HG02588 (cell line): Measurements from ENCODE around the gene GOT1.

ENCODE experiments used
- ATAC-seq: cut with Tn5 transposase; IDR thresholded peaks from one replicate; pipeline ENCODE4 v1.9.1; 2021; ENCODE audit warnings: mild to moderate bottlenecking, moderate library complexity; ENCODE audit not compliant: unreplicated experiment

GOT1 gene

DNA sequence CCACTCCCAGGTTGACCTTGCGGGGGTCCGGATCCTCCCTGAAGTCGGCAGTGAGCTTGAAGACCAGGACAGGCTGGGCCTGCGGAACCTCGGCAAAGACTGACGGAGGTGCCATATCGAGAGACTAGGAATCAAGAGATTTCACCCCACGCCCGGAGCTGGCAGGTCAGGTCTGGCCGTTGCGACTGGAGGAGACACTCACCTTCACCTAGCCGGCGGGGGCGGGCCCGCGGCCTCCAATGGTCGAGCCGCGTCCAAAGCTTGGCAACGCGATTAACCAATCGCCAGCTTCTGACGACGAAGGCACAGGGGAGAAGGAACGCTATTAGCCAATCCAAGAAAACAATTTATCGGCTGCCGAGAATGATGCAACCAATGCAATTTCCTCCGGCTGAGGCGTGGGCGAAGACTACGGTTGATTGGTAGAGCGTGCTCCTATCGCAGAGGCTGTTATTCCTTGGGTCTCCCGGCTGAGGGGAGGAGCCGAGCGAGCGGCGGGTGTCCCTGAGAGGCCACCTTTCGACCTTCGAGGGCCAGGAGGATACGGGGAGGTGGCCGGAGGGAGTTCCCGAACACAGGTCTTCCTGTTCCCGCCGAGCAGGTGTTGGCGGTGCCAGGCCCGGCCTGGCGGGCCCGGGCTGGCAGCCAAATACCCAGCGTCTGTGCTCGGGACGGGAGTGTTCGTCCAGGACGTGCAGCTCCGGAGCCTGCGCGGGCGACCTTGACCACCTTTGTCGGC, at the start of gene GOT1:
TSS of gene GOT1 (minus strand) at position 174 of the 739 bp plus-strand sequence. CDS start at position 115, 59 bp downstream.
- peak; percentile 96 for ATAC-seq

DNA sequence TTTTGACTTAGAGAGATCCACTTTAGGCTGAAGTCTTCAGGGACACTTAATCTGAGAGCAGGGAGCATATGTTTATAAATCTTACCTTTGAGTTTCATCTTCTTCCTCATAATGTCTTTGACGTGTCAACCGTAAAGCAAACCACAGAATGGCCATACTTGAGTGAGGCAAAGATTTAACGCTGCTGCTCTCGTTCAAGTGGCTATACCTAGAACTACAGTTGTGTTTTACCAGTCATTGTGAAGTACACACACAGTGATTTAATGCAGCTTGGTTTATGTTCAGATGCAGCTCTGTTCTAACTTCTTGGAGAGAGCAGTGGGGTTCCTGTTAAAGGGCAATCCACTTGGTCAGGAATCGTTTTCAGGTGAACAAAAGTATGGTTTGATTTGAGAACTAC, 39.9 kb upstream of the GOT1 start:
- no peak for ATAC-seq

DNA sequence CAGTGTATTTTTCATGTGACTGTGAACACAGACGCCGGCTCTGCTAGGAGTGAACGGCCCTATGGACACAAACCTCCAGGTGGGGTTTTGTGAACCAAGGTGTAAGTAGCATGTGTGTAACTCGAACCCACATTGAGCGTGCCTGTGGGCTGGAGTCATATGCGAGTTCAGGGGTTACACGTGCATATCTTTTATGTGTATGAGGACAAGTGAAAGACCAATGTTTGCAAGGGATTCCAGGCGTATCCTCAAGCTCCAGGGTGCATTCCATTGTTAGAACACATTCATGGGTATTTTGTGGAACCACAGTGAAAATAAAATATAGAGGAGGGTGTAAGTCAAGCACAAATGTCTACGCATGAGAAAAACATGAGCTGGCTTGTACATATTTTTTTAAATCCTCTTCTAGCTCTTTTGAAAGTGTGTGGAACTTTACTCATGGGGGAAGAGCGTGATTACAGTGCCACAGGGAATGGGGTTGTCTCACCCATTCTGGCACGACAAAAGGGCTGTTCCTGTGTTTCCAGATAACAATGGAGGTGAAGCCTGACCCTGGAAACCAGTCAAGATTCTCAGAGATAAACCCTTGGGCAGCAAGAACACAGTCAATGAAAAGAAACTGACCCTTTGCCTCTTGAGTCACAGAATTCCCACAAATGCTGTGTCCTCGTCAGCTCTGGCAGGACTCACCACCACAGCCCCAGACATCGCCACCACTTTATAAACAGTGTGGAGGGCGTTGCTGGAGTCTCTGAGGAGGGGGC, 37.0 kb upstream of the GOT1 start:
- ATAC-seq: no peak

DNA sequence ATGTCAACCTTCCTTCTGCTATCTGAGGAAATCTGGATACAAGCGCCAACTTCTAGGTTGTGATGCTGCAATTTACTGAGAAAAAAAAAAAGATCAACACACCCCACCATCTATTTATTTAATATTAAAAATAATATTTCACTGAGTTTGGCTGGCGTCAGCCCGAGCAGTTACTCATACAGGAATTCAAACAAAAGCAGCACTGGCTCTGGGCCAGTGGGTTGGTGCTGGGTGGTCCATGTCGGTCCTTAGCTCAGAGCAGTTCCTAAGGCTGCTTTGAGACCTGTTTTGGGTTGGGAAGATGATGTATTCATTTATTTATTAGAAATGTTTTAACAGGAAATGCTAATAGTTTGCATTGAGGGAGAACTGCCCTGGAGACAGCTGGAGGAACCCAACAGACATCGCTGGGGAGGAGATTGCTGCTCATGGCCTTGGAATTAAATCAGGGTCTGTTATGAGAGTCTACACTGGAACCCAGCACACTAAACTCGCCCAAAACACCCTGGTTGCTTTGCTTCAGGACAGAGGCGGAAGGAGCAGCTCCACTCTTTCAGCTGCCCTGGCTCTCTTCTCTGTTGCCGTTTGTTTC, 36.3 kb upstream of the GOT1 start:
- ATAC-seq: no peak

DNA sequence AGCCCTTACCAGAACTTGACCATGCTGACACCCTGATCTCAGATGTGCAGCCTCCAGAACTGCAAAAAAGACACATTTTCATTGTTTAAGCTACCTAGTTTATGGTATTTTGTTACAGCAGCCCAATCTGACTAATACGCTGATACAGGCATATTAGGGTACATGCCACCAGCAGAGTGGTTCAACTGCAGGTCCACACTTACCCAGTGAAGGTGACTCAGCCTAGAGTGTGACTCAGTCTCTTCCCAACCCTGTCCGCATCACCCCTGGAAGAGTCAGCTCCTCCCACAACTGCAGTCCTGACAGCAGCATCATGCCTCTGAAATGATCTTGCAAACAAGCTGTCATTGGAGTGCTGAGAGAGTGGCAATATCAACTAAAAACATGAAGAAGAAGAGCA, 30.8 kb upstream of the GOT1 start:
- ATAC-seq: no peak

DNA sequence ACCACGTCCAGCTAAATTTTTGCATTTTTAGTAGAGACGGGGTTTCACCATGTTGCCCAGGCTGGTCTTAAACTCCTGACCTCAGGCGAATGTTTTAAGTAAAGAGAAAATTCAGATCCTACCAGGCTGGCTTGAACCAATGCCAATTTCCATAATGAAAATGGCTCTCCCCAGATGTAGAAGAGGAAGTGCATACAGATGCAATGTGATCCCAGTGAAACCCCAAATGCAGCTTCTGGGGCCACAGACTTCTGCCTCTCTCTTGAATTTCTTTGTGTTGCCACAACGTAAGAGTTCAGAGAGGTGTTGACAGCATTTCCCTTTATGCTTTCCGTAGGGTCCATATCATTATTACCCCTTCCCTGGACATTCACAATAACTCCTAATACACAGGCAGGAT, 29.6 kb upstream of the GOT1 start:
- no peak for ATAC-seq

DNA sequence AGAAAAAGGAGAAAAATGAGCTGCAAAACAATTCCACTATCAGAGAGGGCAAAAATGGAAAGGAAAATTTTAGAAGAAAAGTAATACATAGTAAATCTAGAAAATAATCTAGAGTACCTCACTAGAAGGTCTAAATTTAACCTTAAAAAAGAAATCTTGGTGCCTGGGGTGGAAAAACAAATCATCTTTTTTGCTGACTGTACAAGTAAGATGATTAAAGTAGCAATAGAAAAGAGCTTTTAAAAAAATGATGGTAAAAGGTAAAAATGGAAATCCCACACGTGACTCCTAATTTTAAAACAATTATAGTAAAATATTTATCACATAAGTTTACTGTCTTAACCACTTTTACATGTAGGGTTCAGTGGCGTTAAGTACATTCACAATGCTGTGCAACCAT, 28.8 kb upstream of the GOT1 start:
- ATAC-seq: no peak

DNA sequence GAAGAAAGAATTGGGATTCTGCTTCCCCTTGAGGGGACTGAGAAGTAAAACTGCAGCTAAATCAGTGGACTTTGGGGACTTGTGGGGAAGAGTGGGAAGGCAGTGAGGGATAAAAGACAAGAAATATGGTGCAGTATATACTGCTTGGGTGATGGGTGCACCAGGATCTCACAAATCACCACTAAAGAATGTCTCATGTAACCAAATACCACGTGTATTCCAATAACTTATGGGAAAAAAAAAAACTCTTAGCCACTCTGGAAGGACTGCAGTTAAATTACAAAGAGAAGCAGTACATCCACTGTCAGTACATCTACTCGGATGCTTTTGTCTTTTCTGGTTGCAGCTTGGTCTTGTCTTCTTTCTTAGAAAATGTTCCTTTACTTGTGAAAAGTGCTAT, 27.4 kb upstream of the GOT1 start:
- ATAC-seq: no peak

DNA sequence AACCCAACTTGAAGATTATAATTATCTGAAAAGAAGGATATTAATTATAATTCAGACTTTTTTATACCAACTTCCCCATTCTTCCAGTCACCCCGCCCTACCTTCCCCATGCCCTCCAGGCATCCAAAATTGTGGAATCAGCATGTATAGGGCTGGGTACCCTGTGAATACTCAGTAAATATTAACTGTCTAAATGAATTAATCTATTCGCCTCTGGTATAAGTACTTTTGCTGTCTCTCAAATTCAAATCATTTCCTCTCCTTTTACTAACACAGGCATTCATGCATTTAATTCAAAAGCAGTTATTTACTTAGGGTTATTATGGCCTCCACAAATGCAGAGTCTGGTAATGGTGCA, 26.5 kb upstream of the GOT1 start:
- no peak for ATAC-seq

DNA sequence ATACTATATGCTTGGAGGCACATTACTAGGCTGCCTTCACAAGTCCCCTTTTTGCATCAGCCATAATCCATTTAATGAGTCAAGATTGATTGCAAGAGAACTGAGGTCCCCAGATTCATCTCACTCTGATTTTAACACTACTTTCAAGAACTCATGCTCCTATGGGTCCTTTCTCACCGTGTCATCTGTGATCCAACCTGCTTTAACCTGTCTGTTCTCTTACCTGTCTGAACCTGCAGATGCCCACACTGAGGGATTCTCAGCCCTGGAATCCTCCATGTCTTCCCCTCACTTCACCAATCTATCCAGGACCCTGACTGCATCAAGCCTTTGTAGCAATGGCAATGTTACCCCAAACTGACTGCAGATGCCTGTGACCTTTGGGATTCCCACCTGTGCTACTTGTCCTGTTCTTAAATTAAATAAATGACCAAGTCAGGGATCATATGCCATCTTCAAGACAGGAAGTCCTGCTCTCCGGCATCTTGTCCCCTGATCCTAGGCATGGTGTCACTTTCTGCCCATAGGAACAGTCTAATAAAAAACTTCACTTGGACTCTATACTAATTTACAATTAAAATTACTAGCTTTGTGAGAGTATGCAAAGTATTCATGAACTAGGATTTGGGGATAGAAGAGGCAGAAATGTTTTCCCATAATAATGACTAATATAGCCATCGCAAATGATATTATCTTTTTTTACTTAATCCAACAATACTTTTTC, 25.9 kb upstream of the GOT1 start:
- no peak for ATAC-seq

DNA sequence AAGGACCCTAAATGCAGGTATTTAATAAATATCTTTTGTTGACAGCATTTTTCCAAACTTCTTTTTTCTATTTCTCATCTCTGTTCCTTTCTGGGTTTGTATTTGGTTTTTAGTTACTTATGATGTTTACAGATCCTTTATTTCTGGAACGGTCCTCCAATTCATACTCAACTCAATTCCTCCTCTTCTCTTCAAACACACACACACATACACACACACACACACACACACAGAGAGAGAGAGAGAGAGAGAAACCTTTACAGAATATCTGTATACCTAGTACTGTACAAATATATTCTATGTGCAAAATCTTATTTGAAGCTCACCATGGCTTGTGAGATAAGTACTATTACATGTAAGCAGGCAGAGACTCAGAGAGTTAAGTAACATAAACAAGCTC, 21.6 kb upstream of the GOT1 start:
- ATAC-seq: no peak

DNA sequence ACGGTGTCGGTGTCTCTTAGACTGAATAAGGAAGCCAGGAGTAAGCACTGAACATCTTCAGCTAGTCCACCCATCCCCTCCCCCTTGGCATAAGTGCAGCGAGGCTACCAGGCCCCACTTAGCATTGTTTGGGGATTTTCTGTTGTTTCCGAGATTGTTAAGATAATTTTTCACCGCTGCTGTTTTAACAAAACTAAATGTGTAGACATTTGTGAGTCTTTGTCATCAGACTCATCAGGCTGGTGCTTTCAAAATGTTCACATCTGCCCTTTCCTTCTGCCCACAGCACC, 21.0 kb upstream of the GOT1 start:
- ATAC-seq: no peak

DNA sequence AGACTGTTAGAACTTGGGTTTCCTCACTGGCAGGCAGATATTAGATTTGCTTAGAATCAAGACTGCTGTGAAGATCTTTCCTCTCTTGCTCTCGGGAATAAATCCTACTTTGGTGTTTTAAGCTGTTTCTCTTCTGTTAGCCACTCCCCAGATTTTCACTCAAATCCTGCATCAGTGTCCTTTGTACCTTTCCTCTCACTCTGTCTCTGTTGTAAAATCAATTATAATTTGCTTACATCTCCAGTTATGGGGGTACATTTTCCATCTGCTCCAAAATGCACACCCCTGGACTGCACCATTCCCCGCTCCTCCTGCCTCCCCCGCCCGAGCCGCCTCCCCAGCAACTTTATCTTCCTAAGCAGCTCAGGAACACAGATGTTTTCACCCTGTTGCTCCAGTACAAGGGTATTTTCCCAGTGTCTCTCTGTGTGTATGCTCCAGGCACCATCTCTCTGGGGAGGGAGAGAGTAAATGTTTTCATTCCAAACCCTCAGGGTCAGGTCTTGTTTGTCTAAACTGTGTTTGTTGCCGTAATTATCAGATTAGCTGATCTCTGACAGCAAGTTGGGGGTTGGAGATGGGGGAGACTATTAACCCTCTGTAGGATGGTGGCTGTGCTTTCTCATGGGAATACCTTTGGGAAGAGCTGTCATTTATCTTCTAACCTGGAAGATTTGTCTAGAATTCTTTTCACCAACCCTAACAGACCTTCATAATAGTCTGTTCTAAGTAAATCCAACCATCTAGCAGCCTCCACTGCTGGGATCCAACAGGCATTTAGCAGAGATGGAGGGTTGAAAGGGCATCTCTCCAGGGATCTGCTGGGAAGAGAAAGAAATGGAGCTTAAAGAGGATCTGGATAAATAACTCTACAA, 20.4 kb upstream of the GOT1 start:
- no peak for ATAC-seq

DNA sequence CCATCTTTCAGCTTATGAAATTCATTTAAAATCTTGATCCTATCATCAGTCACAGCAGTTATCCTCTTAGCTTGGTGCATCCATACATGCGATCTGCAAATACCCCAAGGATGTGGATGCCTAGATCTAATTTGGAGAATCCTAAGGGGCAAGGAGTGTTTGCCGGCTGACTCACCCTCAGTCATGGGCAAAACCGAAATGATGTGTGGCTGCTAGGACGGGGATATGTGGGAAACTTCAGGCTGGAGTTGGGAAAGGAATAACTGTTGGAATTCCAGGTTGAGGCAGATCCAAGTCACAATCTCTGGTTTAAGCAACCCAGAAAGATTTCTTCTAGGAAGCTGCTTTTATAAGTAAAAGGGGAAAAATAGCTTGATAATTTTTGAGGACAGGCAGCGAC, 19.7 kb upstream of the GOT1 start:
- ATAC-seq: no peak

DNA sequence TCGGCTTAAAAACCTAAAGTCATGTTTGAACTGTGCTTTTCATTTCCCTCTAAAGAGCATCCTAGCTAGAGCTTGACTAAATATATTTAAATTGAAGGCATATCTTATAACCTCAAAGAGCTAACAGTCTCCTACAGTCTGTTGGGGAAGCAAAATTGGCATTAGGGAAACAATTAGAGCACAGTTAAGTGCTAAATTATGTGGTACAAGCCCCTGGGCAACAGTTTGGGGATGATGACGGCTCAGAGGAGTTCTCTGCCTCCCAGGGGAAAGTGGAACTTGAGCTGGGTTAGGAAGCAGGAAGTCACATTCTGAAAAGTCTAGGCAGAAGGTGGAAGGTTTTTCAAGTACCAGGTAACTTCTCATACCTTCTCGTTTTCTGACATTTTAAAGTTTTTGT, 18.6 kb upstream of the GOT1 start:
- ATAC-seq: no peak

DNA sequence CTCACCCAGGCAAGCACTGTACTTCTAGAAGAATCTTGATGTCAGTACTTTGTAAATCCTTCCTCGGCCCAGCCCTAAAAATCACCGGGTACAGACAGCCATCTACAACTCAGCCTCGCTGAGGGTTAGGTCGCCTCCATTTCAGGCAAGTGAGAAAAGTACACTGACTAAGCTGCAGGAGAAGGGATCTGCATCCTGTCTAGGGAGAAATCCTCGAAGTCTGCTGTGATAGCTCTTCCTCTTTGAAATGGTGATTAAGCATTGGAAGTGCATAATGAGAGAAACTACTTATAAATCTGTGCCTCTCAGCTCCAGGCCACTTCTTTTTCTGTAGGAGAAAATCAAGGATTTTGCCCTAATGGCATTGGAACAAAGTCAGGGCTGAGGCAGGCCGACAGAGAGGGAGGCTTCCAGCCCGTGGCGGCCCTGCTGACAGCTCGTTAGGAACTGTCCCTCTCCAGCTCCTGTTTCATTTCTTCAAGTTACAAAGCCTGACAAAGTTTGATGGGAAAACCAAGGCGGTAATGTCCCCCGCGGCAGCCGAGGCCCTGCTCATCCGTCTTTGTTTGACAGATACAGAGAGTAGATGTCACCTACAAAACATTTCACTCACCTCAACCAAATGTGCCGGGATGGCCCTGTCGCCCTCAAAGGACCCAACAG, 14.1 kb upstream of the GOT1 start:
- ATAC-seq: no peak

DNA sequence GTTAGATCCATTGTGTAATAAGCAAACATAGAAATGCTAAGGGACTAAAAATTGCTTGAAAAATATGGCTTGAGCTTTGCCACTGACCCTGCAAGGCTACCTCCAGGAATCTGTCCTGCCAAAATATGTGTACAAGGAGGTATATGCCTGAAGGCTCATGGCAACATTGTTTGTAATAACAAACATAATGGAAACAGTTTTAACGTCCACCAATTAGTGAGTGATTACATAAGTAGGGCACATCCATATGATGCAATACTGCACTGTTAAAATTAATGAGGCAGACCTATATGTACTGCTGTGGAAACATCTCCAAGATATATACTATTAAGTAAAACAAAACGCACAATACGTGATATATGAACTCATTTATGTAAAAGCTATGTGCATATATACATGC, 13.1 kb upstream of the GOT1 start:
- no peak for ATAC-seq

DNA sequence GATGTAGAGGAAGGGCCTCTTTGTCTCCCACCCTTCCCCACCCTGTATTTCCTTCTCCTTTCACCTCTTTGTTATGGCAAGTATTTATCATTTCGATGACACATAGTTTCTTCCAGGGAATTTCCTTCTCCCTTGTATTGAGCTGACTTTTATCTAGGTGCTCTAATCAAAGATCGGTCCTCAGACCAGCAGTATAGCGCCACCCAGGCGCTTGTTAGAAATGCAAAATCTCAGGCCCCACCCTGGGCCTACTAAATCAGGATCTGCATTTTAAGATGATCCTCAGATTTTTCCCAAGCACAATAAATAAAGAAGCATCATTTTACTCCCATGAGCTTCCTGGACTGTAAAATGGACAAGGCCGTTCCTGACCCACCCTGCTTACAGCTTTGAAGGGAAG, 12.0 kb upstream of the GOT1 start:
- no peak for ATAC-seq

DNA sequence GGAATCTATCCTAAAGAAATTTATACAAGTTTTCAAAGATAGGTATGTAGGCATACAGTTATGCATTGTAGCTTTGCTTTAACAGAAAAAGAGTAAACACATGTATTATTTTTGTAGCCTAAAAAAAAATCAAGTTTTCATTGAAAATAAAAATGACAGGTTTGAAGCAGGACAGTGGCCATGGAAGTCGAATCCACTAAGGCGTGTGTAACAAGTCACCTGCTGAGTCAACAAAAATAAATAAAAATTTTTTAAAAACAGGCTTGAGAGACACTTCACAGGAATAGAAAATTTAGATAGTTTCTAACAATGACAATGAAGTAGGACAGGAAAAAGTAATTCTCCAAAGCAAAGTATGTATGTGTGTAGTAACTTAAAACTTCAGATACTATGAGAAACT, 8.5 kb upstream of the GOT1 start:
- ATAC-seq: no peak

DNA sequence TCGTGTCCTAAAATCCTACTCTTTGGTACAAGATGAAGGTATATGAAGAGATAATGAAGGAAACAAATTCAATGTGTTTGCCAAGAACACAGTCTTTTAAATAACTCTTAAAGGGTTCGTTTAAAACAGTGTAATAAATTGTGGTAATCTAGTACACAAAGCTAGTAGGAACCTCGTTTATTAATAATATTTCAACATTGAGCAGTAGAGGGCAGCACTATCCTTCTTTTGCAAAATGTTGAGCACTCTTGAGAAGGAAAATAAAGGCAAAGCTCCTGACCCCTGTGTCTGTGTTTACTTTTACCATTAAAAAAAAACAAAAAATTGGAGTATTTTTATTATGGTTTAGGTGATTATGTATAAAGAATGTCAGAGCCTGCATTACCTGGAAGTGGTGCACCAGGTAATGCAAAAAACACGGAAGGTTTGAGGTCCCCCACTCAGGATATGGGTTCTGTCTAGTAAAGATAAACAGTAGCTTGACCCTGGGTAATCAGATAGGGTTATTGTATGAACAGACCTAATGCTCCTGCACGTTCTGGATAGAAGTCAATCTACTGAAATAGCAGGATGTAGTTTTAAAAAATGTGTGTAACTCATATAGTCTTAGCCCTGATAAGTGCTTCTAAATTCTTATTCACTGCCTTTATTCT, 5.7 kb upstream of the GOT1 start:
- no peak for ATAC-seq
